Superior temporal gyrus (tissue), 1 donor: ENCODE measurements around the gene CTSF.
A peak's percentile ranks its signal among the peaks of the same experiment; 100 is the strongest.
"Not testable (repeated sequence)": the region's sequence is repeated elsewhere in the genome, so short reads cannot be mapped to it uniquely, and the experiment has no call there.

Source experiments
- DNase-seq: peaks from one replicate; pipeline ENCODE4 v3.0.0-alpha.2; 2016; ENCODE audit errors: extremely low spot score

The CTSF gene

DNA sequence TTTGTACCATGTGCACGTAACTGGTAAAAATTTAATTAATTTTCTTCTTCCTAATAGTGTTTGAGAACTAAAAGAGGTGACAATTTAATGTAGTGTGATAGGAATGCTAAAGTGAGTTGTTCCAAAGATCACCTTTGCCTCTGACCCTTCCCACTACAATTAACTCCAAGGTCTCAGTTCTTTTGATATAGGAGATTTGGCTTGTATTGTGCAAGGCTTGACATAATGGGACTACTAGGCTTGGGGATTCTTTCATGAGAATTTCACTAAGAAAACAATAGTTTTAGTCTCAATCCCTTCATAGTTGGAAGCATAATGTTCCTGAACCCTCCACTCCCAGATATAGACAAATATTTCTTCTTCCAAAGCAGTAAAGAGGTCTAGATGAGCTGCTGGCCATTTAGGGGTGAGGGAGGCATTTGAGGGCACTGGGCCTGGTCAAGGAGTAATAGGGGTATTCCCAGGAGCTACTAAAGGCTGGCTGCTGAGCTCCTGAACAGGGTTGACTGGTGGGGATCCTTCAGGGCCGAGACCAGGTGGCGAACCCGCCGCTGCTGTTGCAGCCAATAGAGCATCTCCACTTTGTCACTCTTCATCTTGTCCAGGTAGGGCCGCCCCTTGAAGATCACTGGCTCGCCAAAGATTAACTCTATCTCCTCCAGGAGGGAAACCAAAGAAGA is 21.7 kb upstream of the CTSF start:
- DNase-seq, result no peak

DNA sequence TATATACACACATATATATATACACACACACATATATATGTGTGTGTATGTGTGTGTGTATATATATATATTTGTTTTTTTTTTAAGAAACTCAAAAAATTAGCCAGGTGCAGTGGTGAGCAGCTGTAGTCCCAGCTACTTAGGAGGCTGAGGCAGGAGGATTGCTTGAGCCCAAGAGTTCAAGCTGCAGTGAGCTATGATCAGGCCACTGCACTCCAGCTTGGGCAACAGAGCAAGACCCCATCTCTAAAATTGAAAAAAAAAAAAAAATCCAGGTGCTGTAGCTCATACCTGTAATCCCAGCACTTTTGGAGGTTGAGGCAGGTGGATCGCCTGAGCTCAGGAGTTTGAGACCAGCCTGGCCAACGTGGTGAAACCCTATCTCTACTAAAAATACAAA is 20.9 kb upstream of the CTSF start:
- not testable (repeated sequence) for DNase-seq

DNA sequence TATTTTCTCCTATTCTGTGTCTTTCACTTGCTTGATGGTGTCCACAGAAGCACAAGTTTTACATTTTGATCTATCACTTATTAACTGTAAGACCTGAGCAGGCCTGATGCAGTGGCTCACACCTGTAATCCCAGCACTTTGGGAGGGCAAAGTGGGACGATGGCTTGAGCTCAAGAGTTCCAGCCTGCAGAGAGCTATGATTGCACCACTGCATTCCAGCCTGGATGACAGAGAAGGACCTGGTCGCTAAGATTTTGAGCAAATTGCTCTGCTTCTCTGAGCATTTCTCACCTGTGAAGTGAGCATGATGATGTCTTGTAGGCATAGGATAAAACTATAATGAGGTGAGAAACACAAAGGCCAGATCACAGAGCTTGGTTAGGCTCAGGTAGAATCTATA is 17.7 kb upstream of the CTSF start:
- no peak for DNase-seq

DNA sequence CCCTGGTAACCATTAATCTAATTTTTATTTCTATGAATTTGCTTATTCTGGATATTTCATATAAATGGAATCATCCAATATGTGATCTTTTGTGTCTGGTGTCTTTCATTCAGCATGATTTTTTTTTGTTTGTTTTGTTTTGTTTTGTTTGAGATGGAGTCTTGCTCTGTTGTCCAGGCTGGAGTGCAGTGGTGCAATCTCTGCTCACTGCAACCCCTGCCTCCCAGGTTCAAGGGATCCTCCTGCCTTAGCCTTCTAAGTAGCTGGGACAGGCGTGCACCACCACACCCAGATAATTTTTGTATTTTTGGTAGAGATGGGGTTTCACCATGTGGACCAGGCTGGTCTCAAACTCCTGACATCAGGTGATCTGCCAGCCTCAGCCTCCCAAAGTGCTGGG is 17.0 kb upstream of the CTSF start:
- not testable (repeated sequence) for DNase-seq

DNA sequence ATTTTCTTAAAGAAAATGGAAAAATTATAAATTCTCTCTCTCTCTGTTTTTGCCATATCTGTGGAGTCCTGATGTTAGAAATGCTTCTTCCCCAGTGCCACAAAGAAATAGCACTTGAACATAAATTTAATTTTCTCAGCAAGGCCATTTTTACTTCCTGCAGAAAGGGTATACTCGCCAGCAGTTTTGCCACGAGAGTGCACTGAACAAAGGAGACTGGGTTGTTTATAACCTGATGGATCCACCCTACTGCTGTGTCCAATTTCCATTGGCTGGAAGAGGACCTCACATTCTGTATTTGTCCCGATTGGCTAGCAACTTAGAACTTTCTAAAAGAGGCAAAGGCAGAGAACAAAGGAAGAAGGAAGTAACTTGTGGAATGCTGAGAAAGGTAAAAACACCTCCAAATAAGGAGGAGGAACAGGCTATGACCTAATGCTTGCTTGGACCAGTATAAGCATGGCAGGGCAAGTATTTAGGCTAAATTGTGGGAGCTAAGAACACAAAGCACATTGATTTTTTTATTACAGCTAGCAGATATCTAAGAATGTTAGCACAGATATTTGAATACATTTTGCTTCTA is 14.2 kb upstream of the CTSF start:
- not testable (repeated sequence) for DNase-seq

DNA sequence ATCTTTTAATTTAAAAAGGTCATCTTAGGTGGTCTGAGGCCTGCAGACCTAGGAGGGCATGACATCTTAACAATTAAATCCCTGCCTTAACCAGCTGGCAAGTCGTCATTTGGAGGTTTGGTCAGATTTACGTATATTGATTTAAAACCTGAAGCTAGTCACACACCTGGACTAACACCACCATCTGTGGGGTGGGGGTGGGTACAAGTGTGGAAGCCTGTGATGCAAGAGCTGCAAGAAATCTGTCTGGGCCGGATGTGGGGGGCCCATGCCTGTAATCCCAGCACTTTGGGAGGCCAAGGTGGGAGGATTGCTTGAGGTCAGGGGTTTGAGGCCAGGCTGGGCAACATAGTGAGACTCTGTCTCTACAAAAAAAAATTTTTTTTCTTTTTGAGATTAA is 12.9 kb upstream of the CTSF start:
- DNase-seq, result no peak

DNA sequence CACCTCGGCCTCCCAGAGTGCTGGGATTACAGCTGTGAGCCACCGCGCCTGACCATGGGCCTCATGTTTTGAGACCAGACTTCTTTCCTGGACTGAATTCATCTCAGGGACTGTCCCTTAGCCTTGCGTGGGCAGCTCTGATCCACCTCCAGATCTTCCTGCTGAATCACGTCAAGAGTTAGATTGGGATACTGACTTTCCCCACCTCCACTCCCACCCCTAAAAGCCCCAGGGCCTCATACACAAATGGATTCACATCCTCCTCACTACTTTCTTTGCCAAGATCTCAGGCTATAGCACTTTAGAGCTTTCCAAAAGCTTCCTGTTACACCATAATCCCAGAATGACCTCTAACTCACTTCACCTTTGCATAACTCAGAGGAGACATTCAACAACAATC is 12.4 kb upstream of the CTSF start:
- DNase-seq, result no peak

DNA sequence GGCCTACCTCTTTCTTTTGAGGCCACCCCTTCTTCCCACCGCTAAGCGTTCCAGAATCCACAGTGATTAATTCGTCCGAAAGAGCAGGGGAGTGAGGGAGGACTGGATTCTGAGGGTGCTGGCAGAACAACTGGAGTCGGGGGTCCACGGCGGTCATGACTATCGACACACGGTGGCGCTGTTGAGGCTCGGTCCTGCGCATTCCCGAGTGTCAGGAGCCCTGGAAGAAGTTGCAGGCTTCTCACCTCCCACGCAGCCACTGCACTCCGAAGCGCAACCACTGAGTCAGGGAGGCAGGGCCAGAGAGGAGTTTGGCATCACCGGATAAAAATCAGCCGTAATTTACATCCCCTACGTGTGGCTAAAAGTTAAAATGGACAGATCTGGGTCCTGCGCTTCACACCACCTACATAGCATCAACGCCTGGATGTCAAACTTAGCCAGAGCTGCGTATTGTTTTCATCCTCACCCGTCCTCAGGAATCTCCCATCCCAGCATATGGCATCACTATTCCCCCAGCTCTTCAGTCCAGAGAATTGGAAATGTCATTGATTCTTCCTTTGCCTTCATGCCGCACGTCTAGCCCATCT is 10.7 kb upstream of the CTSF start:
- peak; percentile 80 for DNase-seq

DNA sequence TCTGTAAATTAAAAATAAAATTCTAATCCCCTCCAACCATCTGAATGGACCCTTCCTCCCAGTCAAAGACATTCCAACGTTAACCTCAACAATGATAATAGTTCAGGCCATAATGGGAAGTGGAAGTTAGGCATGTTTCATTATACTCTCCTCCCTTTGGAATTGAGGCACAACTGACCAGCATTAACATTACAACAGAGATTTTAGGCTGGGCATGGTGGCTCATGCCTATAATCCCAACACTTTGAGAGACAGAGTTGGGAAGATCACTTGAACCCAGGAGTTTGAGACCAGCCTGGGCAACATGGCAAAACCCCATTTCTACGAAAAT is 2.4 kb upstream of the CTSF start:
- no peak for DNase-seq

DNA sequence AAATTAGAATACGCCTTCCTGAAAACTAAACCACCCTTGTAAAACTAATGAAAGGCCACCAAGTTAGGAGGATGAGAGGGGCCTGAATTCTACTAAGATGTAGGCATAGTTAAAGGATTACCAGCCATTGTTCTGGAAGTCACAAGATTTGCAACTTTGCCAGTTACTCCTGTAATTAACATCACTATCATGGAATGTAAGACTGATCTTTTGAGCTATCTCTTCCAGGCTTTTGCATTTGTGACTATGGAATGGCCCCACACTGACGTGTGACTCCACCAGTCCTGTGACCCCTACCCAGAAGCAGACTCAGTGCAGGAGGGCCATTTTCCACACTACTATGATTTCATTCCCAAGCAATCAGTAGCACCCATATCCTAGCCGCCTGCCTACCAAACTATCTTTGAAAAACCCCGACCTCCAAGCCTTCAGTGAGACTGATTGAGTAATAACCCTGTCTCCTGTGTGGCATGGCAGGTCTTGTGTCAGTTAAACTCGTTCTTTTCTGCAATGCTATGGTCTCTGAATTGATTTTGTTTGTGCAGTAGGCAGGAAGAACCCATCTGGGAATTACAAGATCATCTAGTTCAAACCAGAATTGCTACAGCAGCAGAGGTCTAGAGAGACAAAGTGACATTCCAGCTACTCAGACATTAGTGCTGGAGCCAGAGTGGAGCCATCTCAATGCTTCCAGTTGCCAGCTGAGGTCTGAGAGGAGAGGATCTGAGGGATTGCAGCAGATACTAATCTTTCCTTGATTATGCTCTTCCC is 1.9 kb upstream of the CTSF start:
- no peak for DNase-seq

DNA sequence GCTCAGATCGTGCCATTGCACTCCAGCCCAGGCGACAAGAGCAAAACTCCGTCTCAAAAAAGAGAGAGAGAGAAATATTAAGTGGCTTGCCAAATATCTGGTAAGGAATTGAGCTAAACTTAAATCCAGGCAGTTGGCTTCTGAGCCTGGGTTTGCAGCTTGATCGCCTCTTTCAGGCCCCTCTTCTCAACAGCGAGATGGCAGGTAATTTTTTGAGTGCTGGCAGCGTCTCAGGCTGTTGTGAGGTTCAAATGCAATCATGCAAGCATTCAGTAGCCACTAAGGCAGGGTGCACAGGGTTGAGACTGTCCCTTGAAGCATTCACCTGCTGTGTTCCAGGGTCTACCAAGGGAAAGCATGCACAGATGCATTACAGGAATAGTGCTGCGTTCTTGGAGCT is 670 bp upstream of the CTSF start:
- no peak for DNase-seq

DNA sequence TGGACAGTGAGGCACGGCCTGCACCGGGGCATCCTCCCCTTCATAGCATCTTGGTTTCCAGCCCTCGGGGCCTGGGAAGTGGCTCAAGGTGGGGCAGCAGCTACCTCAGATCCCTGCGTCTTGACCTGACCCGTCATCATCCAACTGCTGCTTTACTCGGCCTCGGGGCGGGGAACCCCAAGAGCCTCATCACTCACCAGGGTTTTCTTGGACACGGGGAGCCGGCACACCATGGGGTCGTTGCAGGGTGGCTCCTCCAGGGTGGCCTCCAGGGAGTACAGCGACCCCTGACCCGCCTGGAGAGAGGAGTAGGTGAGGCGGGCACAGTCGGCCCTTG is 651 bp downstream of the CTSF start:
- DNase-seq, result no peak

DNA sequence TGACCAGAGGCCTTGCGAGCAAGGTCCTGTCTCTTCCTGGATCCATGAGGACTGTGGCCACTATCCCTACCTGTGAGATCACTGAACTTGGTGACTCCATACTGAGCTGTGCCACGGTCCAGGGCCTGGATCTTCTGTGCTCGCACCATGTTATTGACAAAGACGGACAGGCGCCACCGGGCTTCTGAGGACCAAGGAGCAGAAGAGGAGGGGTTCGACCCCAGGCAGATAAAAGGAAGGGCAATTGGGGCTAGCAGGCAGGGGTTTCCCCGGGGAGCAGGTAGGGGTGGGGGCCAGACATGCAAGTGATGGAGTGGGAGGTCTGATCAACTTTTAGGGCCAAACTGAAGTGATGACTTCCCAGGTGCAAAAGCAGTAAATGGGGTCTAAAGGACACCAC is 2.2 kb downstream of the CTSF start:
- no peak for DNase-seq

DNA sequence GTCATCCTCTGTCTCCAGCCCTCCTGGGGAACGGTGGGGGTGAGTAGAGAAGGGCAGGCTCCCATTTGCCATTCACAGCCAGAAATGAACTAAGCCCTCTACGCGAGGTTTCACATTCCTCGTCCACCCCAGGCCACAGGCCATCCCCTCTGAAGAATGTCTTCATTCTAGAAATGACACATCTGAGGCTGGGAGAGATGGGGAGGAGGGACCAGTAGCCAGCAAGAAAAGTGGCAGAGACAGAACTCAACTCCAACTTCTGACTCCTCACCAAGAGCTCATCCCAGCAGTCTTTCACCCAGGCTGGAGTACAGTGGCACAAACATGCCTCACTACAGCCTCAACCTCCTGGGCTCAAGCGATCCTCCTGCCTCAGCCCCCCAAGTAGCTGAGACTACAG is 3.4 kb downstream of the CTSF start:
- DNase-seq, result no peak

DNA sequence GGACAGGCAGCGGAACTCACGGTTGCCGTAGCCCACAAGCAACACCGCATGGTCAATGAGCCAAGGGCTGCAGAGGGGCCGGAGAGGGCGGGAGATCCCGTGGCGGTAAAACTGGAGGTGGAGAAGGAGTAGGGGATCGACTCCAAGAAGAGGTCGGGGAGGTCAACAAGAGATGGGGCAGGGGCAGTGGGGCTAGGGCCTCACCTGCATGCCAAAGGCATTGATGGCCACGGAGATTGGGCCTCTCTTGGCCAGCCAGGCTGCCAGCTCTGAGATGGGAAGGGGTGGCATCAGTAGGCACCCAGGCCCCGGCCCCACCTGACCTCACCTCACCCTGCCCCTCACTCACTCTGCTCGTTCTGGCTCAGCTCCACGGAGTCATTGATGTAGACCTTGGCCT is 3.9 kb downstream of the CTSF start:
- DNase-seq, result no peak

DNA sequence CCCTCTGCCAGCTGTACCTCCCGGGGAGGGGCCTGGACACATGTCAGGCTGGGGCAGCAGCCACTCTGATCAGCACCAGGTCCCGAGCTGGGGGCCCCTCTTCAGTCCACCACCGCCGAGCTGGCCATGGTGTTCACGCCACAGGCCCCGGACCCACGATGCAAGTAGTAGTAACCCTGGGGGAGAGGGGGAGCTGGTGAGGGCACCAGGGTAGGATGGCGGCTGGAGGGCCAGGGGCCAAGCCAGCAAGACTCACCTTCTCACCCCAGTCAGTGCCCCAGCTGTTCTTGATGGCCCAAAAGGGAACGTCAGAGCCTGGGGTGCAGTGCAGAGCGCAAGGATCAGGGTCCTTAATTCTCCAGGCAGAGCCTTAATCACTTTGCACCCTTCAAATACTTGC is 4.6 kb downstream of the CTSF start:
- DNase-seq, result no peak

DNA sequence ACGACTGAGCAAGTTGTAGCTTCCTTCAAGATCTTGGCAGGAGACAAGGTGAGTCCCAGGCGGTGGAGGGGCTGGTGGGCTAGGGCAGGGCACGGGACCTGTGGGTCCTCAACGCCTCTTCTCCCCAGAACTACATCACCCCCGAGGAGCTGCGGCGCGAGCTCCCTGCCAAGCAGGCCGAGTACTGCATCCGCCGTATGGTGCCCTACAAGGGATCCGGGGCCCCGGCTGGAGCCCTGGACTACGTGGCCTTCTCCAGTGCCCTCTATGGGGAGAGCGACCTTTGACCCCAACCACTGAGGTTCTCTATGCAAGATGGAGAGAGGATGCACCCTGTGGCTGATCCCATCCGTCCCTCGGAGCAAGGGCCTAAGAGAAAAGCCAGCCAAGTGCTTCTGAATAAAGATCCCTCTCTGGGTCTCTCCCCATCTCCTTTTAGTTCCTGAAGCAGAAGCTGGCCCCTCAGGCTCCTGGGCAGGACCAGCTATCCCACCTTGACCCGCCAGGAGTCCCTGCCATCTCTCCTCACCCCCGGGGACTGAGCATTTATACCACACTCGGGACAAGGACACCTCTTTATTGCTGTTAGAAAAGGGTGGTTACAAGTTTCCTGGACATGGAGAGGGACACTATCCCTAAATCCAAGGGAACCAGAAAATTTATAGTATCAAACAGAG is 5.4 kb downstream of the CTSF start:
- no peak for DNase-seq

DNA sequence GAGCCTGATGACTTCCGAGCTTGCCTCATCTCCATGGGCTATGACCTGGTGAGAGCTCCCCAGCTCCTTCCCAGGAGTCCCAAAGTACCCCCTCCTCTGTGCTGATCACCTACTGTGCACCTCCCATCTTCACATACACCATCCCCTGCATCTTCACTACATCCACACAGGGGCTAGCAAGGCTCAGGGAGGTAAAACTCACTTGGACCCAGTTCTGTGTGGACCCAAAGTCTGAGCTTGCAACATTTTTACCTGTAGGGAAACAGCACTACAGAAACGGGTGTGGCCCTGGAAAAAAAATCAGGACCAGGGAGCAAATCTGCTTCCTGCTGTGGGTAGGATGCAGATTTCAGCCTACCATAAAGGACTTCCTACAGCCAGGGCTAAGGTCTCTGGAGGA is 6.1 kb downstream of the CTSF start:
- no peak for DNase-seq

DNA sequence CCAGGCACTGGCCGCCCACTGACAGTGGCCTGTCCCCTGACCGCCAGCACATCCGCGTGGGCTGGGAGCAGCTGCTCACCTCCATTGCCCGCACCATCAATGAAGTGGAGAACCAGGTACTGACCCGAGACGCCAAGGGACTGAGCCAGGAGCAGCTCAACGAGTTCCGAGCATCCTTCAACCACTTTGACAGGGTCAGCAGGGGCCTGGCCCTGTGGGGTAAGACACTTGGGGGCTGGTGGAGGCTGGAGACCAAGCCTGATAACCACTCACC is 6.5 kb downstream of the CTSF start:
- DNase-seq, result no peak

DNA sequence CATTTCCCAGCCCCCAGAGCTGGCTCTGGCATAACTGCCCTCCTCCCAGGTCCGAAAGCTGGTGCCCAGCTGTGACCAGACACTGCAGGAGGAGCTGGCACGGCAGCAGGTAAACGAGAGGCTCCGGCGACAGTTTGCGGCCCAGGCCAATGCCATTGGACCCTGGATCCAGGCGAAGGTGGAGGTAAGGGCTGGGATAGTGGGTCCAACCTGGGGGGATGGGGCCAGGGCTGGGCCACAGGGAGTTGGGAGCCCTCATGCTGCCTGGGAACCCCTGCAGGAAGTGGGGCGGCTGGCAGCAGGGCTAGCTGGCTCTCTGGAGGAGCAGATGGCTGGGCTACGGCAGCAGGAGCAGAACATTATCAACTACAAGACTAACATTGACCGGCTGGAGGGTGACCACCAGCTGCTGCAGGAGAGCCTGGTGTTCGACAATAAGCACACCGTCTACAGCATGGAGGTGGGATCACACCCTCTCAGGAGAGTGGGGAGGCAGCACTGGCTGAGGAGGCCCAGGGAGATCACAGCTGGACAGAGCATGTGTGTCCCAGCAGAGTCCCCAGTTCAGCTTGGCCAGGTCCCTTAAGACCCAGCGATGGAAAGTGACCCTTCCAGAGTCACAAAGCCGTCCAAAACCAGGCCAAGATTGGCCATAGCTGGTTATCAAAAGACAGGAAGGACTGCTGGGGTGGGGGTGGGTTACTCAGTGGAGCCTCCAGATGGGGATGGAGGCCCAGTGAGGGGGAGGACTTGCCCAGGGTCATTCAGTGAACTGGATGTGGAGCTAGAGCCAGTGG is 7.0 kb downstream of the CTSF start:
- DNase-seq, result no peak

DNA sequence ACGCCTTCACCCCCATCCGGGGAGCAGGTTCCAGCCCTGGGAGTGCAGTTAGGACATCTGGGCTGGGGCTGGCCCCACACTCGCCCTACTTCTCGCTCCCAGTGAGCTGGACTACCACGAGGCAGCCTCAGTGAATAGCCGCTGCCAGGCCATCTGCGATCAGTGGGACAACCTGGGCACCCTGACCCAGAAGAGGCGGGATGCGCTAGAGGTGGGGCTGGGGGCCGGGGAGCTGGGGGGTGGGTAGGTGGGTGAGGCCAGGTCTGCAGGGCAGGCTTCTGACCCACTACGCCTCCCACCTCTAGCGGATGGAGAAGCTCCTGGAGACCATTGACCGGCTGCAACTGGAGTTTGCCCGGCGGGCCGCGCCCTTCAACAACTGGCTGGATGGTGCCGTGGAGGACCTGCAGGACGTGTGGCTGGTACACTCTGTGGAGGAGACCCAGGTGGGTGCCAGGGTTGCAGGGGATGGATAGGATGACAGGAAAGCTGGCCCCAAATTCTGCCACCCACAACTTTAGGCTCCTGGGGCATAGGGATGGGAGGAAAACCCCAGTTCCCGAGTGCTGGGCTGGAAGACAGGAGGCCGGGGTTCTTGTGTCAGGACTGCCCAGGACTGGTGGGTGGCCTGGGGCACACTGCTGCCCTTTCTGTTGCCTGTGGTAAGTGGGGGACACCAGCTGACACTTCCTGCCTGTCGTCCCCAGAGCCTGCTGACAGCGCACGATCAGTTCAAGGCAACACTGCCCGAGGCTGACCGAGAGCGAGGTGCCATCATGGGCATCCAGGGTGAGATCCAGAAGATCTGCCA is 8.3 kb downstream of the CTSF start:
- no peak for DNase-seq
